Breast epithelium (tissue), 3 donors: Measurements from ENCODE around the gene AK5.

Experiments
- CTCF ChIP-seq, 3 donors: fragments of 450-650 bp; IDR thresholded peaks; one replicate each; pipeline ENCODE4 v1.5.1; 2016 to 2017; ENCODE audit warnings: antibody characterized with exemption in 3 of 3, mild to moderate bottlenecking in 3 of 3, moderate library complexity in 3 of 3
- POLR2A ChIP-seq: fragments of 450-650 bp; IDR thresholded peaks from one replicate; pipeline ENCODE4 v1.6.1; 2016; ENCODE audit warnings: antibody characterized with exemption, mild to moderate bottlenecking, moderate library complexity
- POLR2AphosphoS5 ChIP-seq, 3 donors: sonication (generic); formaldehyde crosslinking; IDR thresholded peaks; one replicate each; pipeline ENCODE4 v1.6.1; 2017; ENCODE audit warnings: antibody characterized with exemption in 3 of 3

- TF ChIP-seq POLR2AphosphoS5 (IDR thresholded peaks at IDR 0.05), result no peak
- no peak for TF ChIP-seq CTCF (IDR thresholded peaks at IDR 0.05)
- TF ChIP-seq POLR2A, result no peak
Measured at GRCh38 chr1:77539519-77540142, 257.8 kb downstream of the AK5 start.
